ENCODE results near the gene AACS. TPM values are rescaled to one million over a fixed set of nuclear protein-coding genes. Genes with fewer than 3 reads are reported as not detected.

The AACS gene
- polyA plus RNA-seq, 1 donor from 2014 or later = 33.2 TPM

DNA sequence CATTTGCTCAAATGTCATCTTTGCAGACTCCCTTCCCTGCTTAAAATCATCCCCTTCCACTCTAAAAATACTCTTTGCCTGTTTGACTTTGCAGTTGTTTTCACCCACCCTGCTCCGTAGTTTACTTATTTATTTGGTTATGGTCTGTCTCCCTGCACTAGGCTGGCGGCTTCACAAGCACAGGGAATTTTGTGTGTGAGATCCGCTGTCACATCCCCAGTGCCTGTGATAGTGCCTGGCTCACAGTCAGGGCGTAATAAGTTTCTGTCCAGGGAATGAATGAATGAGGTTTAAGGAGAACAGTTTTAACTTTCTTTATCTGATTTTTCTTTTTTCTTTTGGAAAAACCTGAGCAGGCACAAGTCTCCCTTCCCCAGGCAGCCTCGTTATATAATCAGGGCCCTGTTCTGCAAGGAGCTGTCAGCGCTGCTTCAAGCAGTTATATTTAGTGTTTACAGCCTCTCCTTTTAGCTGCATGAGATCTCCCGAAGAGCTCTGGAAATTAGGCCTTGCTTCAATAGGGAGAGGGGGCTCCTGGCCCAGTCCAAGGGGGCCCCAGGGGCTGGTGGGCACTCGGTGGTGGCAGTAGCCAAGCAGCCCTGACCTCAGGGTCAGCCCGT is 107.1 kb downstream of the AACS start:
- Histone ChIP-seq H3K4me3 (ENCODE audit: low read length) (no peak overlapping the region), H2AFZ (ENCODE audit: low read depth, low read length) (no peak overlapping the region), H3K36me3 (ENCODE audit: insufficient read depth, low read length) (no peaks in the 10 kb centered on the region), H3K27me3 (ENCODE audit: insufficient read depth, low read depth, low read length) (no peaks in the 10 kb centered on the region), H3K9ac (ENCODE audit: low read length) (no peak overlapping the region), H3K9me2 (ENCODE audit: insufficient read depth, low read length) (no peaks in the 10 kb centered on the region), H3K9me3 (ENCODE audit: low read length) (no peaks in the 10 kb centered on the region), H3K27ac (ENCODE audit: low read length) (no peak overlapping the region), H3K79me2 (replicated peaks; ENCODE audit: insufficient read depth, low read length) (no peaks in the 10 kb centered on the region), H4K20me1 (ENCODE audit: insufficient read depth) (no peaks in the 10 kb centered on the region), H3F3A (ENCODE audit: insufficient read depth, low read length, poor library complexity, severe bottlenecking) (no peaks in the 10 kb centered on the region), H3K4me2 (ENCODE audit: low read length) (no peak overlapping the region)
- TF ChIP-seq, protein P1, sequence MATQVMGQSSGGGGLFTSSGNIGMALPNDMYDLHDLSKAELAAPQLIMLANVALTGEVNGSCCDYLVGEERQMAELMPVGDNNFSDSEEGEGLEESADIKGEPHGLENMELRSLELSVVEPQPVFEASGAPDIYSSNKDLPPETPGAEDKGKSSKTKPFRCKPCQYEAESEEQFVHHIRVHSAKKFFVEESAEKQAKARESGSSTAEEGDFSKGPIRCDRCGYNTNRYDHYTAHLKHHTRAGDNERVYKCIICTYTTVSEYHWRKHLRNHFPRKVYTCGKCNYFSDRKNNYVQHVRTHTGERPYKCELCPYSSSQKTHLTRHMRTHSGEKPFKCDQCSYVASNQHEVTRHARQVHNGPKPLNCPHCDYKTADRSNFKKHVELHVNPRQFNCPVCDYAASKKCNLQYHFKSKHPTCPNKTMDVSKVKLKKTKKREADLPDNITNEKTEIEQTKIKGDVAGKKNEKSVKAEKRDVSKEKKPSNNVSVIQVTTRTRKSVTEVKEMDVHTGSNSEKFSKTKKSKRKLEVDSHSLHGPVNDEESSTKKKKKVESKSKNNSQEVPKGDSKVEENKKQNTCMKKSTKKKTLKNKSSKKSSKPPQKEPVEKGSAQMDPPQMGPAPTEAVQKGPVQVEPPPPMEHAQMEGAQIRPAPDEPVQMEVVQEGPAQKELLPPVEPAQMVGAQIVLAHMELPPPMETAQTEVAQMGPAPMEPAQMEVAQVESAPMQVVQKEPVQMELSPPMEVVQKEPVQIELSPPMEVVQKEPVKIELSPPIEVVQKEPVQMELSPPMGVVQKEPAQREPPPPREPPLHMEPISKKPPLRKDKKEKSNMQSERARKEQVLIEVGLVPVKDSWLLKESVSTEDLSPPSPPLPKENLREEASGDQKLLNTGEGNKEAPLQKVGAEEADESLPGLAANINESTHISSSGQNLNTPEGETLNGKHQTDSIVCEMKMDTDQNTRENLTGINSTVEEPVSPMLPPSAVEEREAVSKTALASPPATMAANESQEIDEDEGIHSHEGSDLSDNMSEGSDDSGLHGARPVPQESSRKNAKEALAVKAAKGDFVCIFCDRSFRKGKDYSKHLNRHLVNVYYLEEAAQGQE (IDR thresholded peaks at IDR 0.05; ENCODE audit: borderline replicate concordance) = no peak
- TF ChIP-seq TAF1 (IDR thresholded peaks at IDR 0.05; ENCODE audit: low read depth) (no peak), EP300 (conservative IDR thresholded peaks at IDR 0.05; ENCODE audit: poor library complexity, severe bottlenecking) (no peak), MXI1 (conservative IDR thresholded peaks at IDR 0.05; ENCODE audit: poor library complexity, severe bottlenecking) (no peak), RAD21 (conservative IDR thresholded peaks at IDR 0.05) (no peak), SMC3 (conservative IDR thresholded peaks at IDR 0.05; ENCODE audit: poor library complexity) (no peak), POLR2AphosphoS5 (IDR thresholded peaks at IDR 0.05) (no peak), EZH2 (IDR thresholded peaks at IDR 0.05; ENCODE audit: borderline replicate concordance, insufficient read depth, low read length, poor library complexity, severe bottlenecking) (no peak)
- TF ChIP-seq, protein P2, sequence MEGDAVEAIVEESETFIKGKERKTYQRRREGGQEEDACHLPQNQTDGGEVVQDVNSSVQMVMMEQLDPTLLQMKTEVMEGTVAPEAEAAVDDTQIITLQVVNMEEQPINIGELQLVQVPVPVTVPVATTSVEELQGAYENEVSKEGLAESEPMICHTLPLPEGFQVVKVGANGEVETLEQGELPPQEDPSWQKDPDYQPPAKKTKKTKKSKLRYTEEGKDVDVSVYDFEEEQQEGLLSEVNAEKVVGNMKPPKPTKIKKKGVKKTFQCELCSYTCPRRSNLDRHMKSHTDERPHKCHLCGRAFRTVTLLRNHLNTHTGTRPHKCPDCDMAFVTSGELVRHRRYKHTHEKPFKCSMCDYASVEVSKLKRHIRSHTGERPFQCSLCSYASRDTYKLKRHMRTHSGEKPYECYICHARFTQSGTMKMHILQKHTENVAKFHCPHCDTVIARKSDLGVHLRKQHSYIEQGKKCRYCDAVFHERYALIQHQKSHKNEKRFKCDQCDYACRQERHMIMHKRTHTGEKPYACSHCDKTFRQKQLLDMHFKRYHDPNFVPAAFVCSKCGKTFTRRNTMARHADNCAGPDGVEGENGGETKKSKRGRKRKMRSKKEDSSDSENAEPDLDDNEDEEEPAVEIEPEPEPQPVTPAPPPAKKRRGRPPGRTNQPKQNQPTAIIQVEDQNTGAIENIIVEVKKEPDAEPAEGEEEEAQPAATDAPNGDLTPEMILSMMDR (IDR thresholded peaks at IDR 0.05; ENCODE audit: poor library complexity, severe bottlenecking) = no peak

DNA sequence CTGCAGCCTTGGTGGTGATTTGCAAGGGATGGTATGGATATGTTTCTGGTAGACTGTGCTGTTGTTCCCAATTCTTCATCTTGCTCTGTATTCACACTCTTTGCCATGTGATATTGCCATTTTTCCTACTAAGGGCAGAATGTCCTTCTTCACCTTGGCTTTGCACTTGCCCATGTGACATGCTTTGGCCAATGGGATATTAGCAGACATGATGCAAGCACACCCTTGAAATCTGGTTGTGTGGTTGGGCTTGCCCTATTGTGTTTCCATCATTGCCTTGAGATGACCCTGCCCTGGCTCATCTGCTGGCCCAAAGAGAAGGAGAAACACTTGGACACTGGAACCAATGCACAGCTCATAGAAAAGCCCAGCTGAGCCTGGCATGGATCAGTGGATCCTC is 110.3 kb downstream of the AACS start:
- Histone ChIP-seq H3K27me3 (ENCODE audit: insufficient read depth, low read depth, low read length) (no peaks in the 10 kb centered on the region), H3K36me3 (ENCODE audit: insufficient read depth, low read length) (no peaks in the 10 kb centered on the region), H2AFZ (ENCODE audit: low read depth, low read length) (no peak overlapping the region), H3K9me2 (ENCODE audit: insufficient read depth, low read length) (no peaks in the 10 kb centered on the region), H4K20me1 (ENCODE audit: insufficient read depth) (no peaks in the 10 kb centered on the region), H3K9ac (ENCODE audit: low read length) (no peak overlapping the region), H3K79me2 (replicated peaks; ENCODE audit: insufficient read depth, low read length) (no peaks in the 10 kb centered on the region), H3F3A (ENCODE audit: insufficient read depth, low read length, poor library complexity, severe bottlenecking) (no peaks in the 10 kb centered on the region), H3K4me2 (ENCODE audit: low read length) (no peak overlapping the region), H3K9me3 (ENCODE audit: low read length) (no peaks in the 10 kb centered on the region), H3K27ac (ENCODE audit: low read length) (no peak overlapping the region), H3K4me3 (ENCODE audit: low read length) (no peak overlapping the region)
- TF ChIP-seq EZH2 (IDR thresholded peaks at IDR 0.05; ENCODE audit: borderline replicate concordance, insufficient read depth, low read length, poor library complexity, severe bottlenecking) = no peak
- no peak for TF ChIP-seq POLR2AphosphoS5 (IDR thresholded peaks at IDR 0.05)
- TF ChIP-seq RAD21 (conservative IDR thresholded peaks at IDR 0.05) = no peak
- TF ChIP-seq, protein P2 (IDR thresholded peaks at IDR 0.05; ENCODE audit: poor library complexity, severe bottlenecking) = no peak
- no peak for TF ChIP-seq MXI1 (conservative IDR thresholded peaks at IDR 0.05; ENCODE audit: poor library complexity, severe bottlenecking)
- TF ChIP-seq EP300 (conservative IDR thresholded peaks at IDR 0.05; ENCODE audit: poor library complexity, severe bottlenecking) = no peak
- TF ChIP-seq TAF1 (IDR thresholded peaks at IDR 0.05; ENCODE audit: low read depth) = no peak
- no peak for TF ChIP-seq SMC3 (conservative IDR thresholded peaks at IDR 0.05; ENCODE audit: poor library complexity)
- TF ChIP-seq, protein P1 (IDR thresholded peaks at IDR 0.05; ENCODE audit: borderline replicate concordance) = no peak
